ENCODE data around the gene MAB21L4.

DNA sequence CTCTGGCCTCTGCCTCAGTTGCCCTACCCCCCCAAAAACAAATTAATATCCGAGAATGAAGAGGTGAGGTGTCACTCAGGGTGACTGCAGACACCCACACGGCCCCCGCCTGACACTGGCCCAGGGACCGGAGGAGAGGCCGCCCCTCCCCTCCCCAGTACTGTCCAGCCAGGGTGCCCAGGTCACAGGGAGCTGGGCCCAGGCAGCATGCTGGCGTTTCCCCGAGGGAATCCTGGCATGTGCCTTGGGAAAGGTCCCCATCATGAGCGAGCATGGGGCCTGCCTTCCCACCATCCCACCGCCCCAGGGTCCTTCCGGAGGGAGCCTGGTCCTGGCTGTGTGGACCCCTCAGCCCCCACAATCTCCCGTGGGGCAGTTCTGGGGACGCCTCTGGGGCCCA is 3.0 kb downstream of the MAB21L4 start:
- TF ChIP-seq CTCF (conservative IDR thresholded peaks at IDR 0.05; ENCODE audit: low read depth in 2 of 2) (no peak), POLR2AphosphoS5 (IDR thresholded peaks at IDR 0.05; ENCODE audit: low read depth) (no peak), EZH2phosphoT487 (IDR thresholded peaks at IDR 0.05; ENCODE audit: unreplicated experiment) (no peak), EZH2 (IDR thresholded peaks at IDR 0.05; ENCODE audit: low read depth, unreplicated experiment) (no peak), ZNF114 (CRISPR knock-in tag; IDR thresholded peaks at IDR 0.05) (no peak), CREB1 (CRISPR knock-in tag; IDR thresholded peaks at IDR 0.05; ENCODE audit: low read depth) (no peak)

All from GM23338 (cell line).